ENCODE data around the gene STARD13.

STARD13 gene

GRCh38 chr13:33227927-33228647 is 57.5 kb downstream of the STARD13 start:
- no peak for DNase-seq

DNA sequence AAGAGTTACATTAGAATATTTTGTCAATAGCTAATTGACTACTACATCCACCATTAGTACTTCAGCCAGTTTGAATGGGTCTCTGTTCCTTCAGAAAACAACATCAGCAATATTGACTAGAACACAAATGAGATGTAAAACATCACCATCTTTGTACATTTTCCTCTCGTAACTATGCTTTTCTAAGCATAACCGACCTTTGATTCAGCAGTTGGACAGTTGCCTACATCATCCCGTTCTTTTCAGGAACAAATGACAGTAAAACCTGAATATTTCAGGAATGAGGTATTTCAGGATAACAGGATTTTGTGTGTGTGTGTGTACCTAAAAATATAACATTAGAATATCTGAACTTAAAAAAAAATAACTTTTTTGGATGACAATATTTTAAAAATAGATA is 60.9 kb downstream of the STARD13 start:
- DNase-seq = peak; percentile 68

DNA sequence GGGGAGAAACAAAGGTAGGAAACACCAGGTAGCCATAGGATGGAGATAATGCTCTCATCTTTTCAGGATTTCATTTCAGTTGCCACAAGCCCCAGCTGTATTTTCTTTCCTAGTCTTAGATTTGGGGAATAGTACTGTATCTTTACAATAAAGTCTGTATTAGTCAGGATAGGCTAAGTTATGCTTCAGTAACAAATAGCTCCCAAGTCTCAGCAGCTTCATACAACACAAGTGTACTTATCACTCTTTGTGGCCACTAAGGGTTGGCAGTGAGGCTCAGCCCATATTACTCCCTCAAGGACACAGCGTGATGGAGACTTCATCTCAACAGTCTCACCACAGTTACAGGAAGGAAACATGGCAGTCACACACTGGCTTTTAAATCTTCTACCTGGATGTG is 61.4 kb downstream of the STARD13 start:
- no peak for DNase-seq

DNA sequence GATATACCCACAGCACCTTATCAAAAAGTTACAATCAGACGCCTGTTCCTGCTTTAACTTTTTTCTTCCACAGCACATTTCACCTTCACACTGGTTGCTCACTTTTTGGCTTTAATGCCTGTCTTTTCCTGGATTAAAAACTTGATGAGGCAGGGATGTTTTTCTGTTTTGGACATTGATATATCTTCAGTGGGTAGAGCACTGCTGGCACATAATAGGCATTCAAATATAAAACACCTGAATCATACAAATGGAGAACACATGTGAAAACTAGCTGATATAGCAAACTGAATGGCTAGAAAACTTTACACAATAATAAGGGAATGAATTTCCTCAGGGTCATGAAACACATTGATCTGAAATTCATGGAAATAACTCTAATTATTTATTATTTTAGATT is 65.6 kb downstream of the STARD13 start:
- no peak for DNase-seq

DNA sequence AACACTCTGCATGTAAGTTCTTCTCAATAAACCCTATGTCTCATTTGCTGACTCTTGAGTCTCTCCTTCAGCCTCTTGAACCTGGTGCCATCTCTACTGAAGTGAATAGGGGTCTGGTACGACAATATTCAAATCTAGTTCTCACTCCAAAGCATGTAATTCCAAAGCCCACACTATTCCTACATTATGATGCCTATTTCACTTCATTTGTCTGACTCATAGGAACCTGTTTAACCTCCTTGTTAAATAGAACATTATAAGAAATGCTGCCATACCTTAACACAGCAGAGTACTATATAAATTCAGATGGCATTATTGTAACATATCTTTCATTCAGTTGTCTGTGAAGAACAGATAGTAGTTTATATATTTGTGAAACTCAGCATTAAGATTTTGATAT is 67.1 kb downstream of the STARD13 start:
- no peak for DNase-seq

DNA sequence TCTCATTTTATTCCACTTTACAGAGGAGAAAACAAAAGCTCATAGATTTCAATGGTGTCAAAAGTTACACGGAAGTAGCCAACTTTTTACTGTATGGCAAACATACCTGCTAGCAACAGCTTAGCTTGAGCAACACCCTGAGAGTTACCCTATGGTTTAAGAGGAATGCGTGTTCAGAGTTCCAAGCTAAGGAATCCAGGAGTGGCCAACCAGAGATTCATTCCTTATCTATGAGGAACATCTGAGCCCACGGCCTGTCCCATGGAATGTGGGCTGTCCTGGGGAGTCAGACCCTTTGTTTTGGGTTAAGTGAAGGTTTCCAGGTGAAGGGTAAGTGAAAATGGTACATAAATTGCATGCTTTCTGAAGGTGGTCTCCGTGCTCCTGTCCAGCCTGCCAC is 67.5 kb downstream of the STARD13 start:
- DNase-seq = peak; percentile 85

GRCh38 chr13:33217256-33217655 is 68.3 kb downstream of the STARD13 start:
- no peak for DNase-seq

GRCh38 chr13:33213797-33214196 is 71.8 kb downstream of the STARD13 start:
- DNase-seq = no peak

DNA sequence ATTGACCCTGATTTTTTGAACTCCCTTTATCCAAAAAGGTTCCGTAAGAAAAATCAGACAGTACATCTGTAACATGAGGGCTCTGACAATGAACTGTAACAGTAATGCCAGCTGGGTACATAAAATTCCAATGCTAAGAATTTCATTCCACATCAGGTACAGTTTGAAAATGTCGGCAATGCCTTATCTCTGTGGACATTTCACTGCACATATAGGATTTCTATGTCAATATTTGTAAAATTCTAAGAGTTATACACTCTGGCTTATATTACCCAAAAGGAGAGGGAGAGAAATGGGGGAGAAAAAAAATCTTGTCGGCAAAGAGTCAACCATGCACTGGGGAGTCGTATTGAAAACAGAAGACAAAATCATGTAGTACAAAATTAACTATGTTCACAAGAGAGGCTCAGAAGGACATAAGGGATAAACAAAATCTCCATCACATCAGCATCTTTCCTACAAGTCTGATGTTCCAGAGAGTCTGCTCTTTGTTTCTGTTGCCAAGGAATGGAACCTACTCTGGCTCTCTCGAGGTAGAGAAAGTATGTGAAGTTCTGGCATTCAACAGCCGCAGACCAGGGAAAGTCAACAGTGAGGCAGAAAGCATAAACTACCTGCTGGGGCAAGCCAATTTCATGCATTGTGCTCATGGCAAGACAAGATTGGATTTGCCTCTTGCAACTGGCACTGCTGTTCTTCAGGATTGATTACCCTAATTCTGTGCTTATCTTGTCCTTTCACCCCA is 72.4 kb downstream of the STARD13 start:
- no peak for DNase-seq

DNA sequence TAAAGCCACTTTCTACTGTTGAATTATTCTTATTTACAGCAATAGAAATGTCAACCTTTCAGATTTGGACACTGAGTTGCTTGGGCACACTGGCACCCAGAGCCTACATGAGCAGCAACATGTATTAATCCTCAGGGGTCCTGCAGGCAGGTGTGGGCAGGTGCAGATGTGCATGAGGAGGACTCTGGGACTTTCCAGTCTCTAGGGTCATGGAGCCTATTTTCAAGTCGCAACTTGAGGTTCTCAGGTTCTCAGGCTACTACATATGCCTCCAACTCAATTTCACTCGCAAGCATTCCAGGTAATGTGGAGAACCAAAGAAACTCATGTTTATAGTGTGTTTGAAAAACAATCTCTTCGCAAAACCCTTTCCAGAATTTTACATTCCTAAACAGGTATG is 73.2 kb downstream of the STARD13 start:
- no peak for DNase-seq

DNA sequence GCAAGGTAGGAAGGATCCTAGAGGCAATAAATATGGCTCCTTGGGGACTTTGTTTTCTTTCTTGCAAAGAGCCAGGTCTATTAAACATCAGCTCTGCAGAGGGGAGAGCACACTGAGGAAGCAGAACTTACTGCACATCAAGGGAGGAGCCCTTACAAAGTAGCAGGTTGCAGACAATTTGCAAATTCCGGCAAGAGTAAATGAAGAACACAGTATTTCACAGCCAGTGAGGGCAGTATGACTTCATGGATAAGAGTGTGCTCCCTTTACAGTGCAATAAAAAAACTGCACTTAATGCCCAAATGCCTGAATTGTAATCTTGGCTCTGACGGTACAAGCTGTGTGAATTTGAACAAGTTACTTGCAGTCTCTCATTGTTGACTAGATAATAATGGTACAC is 75.5 kb downstream of the STARD13 start:
- no peak for DNase-seq

DNA sequence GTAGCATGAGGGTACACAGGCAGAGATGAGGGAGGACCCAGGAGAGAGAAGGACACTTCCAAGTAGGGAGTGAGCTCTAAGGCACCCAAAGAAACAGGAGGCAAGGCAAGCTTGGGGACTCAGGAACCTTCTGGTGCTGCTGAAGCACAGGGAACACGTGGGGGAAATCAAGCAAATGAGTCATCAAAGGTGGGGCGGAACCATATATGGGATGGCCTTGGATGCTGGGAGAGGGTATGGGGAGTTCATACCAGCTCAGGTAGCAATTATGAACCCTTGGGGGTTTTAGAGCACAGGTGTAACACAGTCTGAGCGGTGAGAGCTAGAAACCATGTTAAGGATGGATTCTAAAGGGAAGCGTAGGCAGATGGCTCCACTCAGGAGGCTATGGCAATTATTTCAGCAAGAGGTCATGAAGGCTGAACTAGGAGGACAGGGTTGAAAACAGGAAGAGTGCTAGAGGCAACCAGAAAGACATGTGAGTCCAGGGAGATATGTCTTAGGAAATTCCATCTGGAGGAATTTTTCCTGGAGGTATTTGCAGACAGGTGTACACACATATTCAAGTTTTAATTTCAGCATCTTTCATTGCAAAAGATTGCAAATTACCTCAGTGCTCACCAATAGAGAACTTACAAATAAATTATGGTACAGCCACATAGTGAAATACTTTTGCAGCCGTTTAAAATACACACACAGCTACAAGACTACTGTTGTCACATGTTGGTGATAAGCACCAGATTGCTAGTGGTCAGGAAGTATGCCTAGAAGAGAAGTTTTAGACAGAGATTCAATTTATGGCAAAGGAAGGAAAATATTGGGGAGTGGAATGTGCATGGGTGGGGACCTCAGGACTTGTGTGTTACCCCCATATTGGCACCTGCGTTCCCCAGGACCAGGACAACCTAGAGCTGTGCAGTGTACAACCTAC is 77.0 kb downstream of the STARD13 start:
- DNase-seq = no peak

GRCh38 chr13:33207615-33207961 is 78.0 kb downstream of the STARD13 start:
- DNase-seq = peak; percentile 85

DNA sequence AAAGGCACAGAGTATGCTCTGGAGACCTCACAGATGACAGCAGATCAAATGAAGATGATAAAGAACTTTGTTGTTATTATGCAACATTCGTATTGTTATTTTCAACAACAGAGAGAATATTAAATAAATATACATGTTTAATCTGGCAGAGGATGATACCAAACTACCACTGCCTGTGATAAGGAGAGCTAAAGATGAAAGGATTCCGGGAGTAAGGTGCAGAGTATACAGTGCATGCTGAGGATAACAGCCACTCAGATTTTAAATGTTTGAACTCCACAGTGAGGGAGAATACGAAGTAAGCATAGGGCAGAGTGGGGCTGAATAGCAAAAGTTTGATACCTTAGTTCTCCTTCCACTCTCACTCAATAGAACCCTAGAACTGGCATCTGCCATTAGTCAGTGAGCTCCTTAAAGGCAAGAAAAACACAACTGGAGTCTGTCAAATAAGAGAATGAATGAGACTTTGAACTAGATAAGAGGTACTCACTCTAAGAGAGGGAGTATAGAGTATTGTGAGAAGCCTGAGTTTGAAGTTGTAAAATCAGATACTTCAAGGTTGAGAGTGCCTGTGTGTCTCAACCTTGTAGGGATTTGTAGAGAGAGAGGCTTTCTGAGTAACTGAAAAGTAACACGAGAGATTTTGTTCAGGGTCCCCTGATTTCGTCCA is 78.5 kb downstream of the STARD13 start:
- DNase-seq = no peak

GRCh38 chr13:33206425-33206824 is 79.1 kb downstream of the STARD13 start:
- no peak for DNase-seq

DNA sequence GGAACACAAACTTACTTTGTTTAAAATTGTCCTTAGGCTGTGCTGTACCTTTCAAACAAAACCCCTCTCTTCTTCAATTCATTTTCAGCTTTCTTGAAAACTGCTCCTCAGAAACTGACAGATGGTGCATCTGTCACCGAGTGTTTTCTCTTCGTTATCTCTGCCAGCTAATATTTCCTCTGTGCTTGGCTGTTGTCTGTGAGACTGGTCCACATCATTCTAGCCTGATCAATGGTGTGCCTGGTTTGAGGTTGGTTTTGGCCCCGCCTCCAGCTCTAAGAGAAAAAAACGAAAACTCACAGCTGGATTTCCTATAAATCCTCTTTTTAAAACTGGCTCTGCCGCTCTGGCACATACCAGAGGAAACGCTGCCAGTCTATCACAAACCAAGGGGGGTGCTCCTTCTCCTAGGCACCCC is 79.7 kb downstream of the STARD13 start:
- no peak for DNase-seq

DNA sequence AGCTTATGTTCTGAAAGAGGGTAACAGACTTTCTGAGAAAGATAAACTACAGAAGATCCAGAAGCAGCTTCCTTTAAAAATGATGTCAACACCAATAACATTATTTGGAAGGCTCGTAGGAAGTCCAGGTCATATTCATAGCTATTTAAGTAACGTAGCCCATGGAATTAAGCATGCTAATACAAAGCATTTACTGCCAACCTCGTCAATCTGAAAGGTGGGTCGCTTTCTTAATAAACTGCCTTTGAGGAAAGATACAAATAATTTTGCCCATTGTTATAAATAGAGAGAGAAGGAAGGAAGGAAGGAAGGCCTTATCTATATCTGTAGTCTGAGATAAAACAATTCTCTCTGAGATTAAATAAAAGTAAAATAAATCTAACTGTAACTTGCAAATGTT is 80.3 kb downstream of the STARD13 start:
- no peak for DNase-seq

DNA sequence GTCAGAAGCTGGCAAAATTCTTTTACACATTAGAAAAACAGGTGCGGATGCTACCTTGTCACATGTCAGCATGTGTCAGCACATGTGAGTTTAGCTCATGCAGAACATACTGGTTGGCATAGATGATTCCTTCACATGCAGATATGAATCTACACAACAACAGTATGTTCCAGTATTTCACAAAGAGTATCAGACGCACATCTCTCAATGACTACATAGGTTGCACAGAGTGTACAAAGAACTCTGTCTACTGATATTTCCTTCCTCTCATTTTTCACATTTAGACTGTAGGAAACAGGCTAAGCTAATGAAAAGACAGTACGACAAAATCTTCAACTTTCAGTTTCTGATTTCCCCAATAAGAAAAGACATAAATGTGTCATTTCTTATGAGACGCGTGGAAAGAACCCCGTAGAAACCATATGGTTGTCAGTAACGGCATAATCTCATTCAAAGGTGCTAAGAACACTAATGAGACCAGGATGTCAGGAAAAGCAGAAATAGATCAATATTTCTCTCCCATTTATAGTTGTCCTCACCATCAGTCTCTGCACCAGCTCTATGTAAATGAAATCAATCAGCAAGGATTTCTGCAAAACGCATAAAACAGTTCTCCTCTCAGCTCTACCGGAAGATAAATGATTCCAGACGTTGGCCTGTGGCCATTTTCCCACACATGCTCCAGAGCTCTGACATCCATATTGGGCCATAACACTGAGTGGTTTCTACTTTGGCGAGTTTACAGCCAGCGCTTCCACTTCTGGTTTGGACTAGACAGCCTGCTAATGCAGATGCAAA is 81.2 kb downstream of the STARD13 start:
- DNase-seq = peak; percentile 97

GRCh38 chr13:33202644-33203169 is 82.8 kb downstream of the STARD13 start:
- no peak for DNase-seq

- no peak for DNase-seq
Measured at GRCh38 chr13:33201659-33202058, 83.9 kb downstream of the STARD13 start.

DNA sequence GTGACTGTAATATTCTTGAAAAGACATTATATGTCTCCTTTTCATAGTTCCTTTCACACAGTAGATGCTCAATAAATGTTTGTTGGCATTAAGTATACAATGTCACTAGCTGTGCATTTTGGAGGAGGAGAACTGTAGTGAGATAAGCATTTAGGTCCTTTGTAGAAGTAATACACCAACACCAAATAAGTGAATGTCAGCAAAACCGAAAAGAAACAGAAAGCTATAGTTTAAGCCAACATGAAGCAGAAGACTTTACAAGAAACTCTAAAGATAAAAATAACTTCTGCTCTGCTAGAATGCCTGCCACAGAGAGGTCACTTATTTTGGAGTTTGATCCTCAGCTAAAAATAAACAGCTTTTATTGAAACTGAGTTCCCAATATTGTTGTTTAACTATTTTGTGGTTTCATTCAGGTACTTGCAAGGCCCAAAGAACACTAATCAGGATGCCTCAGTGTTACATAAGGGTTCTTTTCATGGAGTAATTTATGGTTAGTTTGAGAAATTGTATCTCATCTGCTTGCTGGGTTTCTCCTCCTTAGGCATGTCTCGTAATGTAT is 86.2 kb downstream of the STARD13 start:
- no peak for DNase-seq
